WTC11 (cell line): ENCODE measurements around the gene OFD1. TPM values are rescaled to one million over a fixed set of nuclear protein-coding genes. Genes with fewer than 3 reads are reported as not detected.

Source experiments
- ATAC-seq: fragments of 200-7000 bp; cut with Tn5 transposase; 2 replicates; pipeline ENCODE4 v1.10.0; 2021; ENCODE audit warnings: mild to moderate bottlenecking, moderate library complexity
- CTCF ChIA-PET: fragments of 300-600 bp; sonication (Branson Sonifier 250); formaldehyde crosslinking; loops from one replicate; lab custom pipeline; 2021; ENCODE audit warnings: antibody characterized with exemption; lab: Charles Lee
- POLR2A ChIA-PET: fragments of 350-600 bp; sonication (Branson Sonifier 250); formaldehyde crosslinking; loops from one replicate; lab custom pipeline; 2021; ENCODE audit warnings: antibody characterized with exemption; lab: Charles Lee
- DNase-seq: peaks from one replicate; pipeline ENCODE4 v3.0.0; 2021; ENCODE audit warnings: low spot score
- H3K27ac Mint-ChIP-seq: 2 replicates; pipeline ENCODE4 v1.8.0; 2021; ENCODE audit warnings: mixed read lengths
- H3K27me3 Mint-ChIP-seq: 2 replicates; pipeline ENCODE4 v1.8.0; 2021; ENCODE audit warnings: low read depth, mild to moderate bottlenecking, moderate library complexity, mixed read lengths
- H3K36me3 Mint-ChIP-seq: 2 replicates; pipeline ENCODE4 v1.8.0; 2021; ENCODE audit warnings: mixed read lengths
- H3K4me1 Mint-ChIP-seq: 2 replicates; pipeline ENCODE4 v1.8.0; 2022; ENCODE audit warnings: mixed read lengths
- H3K4me3 Mint-ChIP-seq: 2 replicates; pipeline ENCODE4 v1.8.0; 2021; ENCODE audit warnings: mild to moderate bottlenecking, moderate library complexity, mixed read lengths
- H3K9me3 Mint-ChIP-seq: 2 replicates; pipeline ENCODE4 v1.8.0; 2021; ENCODE audit warnings: mixed read lengths
- ATF3 ChIP-seq: sonication (generic); formaldehyde crosslinking; conservative IDR thresholded peaks from 2 replicates; pipeline ENCODE4 v1.8.1; 2022; ENCODE audit warnings: mild to moderate bottlenecking, missing genetic modification reagents
- E2F5 ChIP-seq: sonication (generic); formaldehyde crosslinking; IDR thresholded peaks from 2 replicates; pipeline ENCODE4 v1.8.1; 2022; ENCODE audit warnings: mild to moderate bottlenecking, moderate library complexity, missing genetic modification reagents
- EMX1 ChIP-seq: fragments of 250-450 bp; sonication (Bioruptor Pico); IDR thresholded peaks from 2 replicates; pipeline ENCODE4 v1.8.0; 2021; ENCODE audit warnings: mild to moderate bottlenecking
- GABPB1 ChIP-seq: sonication (generic); formaldehyde crosslinking; IDR thresholded peaks from 2 replicates; pipeline ENCODE4 v1.8.1; 2023; ENCODE audit warnings: mild to moderate bottlenecking, missing genetic modification reagents
- IRF2 ChIP-seq: sonication (generic); formaldehyde crosslinking; IDR thresholded peaks from 2 replicates; pipeline ENCODE4 v1.8.0; 2022; ENCODE audit warnings: low read depth, missing genetic modification reagents, borderline replicate concordance
- NR2C2 ChIP-seq: sonication (generic); formaldehyde crosslinking; IDR thresholded peaks from 2 replicates; pipeline ENCODE4 v1.8.0; 2022; ENCODE audit warnings: mild to moderate bottlenecking, missing genetic modification reagents
- NR3C1 ChIP-seq: sonication (generic); formaldehyde crosslinking; conservative IDR thresholded peaks from 2 replicates; pipeline ENCODE4 v1.8.1; 2023; ENCODE audit warnings: low read depth, mild to moderate bottlenecking, missing genetic modification reagents
- SMAD4 ChIP-seq: sonication (generic); formaldehyde crosslinking; IDR thresholded peaks from 2 replicates; pipeline ENCODE4 v1.8.0; 2022; ENCODE audit warnings: mild to moderate bottlenecking, missing genetic modification reagents
- TCF7 ChIP-seq: sonication (generic); formaldehyde crosslinking; IDR thresholded peaks from 2 replicates; pipeline ENCODE4 v1.8.0; 2022; ENCODE audit warnings: mild to moderate bottlenecking, low read depth, missing genetic modification reagents, moderate library complexity
- ZNF263 ChIP-seq: sonication (generic); formaldehyde crosslinking; IDR thresholded peaks from 2 replicates; pipeline ENCODE4 v1.8.1; 2022; ENCODE audit warnings: low read depth, mild to moderate bottlenecking, moderate library complexity, missing genetic modification reagents
- ZNF317 ChIP-seq: sonication (generic); formaldehyde crosslinking; IDR thresholded peaks from 2 replicates; pipeline ENCODE4 v1.8.1; 2023; ENCODE audit warnings: low read depth, mild to moderate bottlenecking, moderate library complexity, missing genetic modification reagents, borderline replicate concordance
- ZNF396 ChIP-seq: fragments of 250-450 bp; sonication (Bioruptor Pico); IDR thresholded peaks from 2 replicates; pipeline ENCODE4 v1.8.0; 2021; ENCODE audit warnings: mild to moderate bottlenecking, moderate library complexity, borderline replicate concordance
- ZNF512 ChIP-seq: sonication (generic); formaldehyde crosslinking; IDR thresholded peaks from 2 replicates; pipeline ENCODE4 v1.8.1; 2022; ENCODE audit warnings: missing genetic modification reagents, borderline replicate concordance
- total RNA-seq: library from RNA; stranded (reverse); gene quantifications from 3 replicates; pipeline ENCODE4 v1.2.3, GENCODE V29; 2021
- TF ChIP-seq, protein P1 (sequence below): sonication (generic); formaldehyde crosslinking; IDR thresholded peaks from 2 replicates; pipeline ENCODE4 v1.8.1; 2023; ENCODE audit warnings: mild to moderate bottlenecking, missing genetic modification reagents, borderline replicate concordance
- TF ChIP-seq, protein P2 (sequence below): fragments of 250-450 bp; sonication (Bioruptor Pico); IDR thresholded peaks from 2 replicates; pipeline ENCODE4 v1.9.0; 2021; ENCODE audit warnings: mild to moderate bottlenecking
- TF ChIP-seq, protein P3 (sequence below): sonication (generic); formaldehyde crosslinking; IDR thresholded peaks from 2 replicates; pipeline ENCODE4 v1.8.0; 2022; ENCODE audit warnings: mild to moderate bottlenecking, missing genetic modification reagents
- TF ChIP-seq, protein P4 (sequence below): fragments of 250-450 bp; sonication (Bioruptor Pico); conservative IDR thresholded peaks from 2 replicates; pipeline ENCODE4 v1.9.0; 2021; ENCODE audit warnings: mild to moderate bottlenecking

The OFD1 gene
- total RNA-seq, 1 experiment from 2014 or later = 23.4 TPM

GRCh38 chrX:13752646-13753045, 18.1 kb downstream of the OFD1 start (continued):
- TF ChIP-seq, protein P1, sequence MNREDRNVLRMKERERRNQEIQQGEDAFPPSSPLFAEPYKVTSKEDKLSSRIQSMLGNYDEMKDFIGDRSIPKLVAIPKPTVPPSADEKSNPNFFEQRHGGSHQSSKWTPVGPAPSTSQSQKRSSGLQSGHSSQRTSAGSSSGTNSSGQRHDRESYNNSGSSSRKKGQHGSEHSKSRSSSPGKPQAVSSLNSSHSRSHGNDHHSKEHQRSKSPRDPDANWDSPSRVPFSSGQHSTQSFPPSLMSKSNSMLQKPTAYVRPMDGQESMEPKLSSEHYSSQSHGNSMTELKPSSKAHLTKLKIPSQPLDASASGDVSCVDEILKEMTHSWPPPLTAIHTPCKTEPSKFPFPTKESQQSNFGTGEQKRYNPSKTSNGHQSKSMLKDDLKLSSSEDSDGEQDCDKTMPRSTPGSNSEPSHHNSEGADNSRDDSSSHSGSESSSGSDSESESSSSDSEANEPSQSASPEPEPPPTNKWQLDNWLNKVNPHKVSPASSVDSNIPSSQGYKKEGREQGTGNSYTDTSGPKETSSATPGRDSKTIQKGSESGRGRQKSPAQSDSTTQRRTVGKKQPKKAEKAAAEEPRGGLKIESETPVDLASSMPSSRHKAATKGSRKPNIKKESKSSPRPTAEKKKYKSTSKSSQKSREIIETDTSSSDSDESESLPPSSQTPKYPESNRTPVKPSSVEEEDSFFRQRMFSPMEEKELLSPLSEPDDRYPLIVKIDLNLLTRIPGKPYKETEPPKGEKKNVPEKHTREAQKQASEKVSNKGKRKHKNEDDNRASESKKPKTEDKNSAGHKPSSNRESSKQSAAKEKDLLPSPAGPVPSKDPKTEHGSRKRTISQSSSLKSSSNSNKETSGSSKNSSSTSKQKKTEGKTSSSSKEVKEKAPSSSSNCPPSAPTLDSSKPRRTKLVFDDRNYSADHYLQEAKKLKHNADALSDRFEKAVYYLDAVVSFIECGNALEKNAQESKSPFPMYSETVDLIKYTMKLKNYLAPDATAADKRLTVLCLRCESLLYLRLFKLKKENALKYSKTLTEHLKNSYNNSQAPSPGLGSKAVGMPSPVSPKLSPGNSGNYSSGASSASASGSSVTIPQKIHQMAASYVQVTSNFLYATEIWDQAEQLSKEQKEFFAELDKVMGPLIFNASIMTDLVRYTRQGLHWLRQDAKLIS (CRISPR knock-in tag) = no peak
- TF ChIP-seq, protein P2, sequence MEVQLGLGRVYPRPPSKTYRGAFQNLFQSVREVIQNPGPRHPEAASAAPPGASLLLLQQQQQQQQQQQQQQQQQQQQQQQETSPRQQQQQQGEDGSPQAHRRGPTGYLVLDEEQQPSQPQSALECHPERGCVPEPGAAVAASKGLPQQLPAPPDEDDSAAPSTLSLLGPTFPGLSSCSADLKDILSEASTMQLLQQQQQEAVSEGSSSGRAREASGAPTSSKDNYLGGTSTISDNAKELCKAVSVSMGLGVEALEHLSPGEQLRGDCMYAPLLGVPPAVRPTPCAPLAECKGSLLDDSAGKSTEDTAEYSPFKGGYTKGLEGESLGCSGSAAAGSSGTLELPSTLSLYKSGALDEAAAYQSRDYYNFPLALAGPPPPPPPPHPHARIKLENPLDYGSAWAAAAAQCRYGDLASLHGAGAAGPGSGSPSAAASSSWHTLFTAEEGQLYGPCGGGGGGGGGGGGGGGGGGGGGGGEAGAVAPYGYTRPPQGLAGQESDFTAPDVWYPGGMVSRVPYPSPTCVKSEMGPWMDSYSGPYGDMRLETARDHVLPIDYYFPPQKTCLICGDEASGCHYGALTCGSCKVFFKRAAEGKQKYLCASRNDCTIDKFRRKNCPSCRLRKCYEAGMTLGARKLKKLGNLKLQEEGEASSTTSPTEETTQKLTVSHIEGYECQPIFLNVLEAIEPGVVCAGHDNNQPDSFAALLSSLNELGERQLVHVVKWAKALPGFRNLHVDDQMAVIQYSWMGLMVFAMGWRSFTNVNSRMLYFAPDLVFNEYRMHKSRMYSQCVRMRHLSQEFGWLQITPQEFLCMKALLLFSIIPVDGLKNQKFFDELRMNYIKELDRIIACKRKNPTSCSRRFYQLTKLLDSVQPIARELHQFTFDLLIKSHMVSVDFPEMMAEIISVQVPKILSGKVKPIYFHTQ (CRISPR knock-in tag) = no peak
- TF ChIP-seq E2F5 (CRISPR knock-in tag) = no peak

DNA sequence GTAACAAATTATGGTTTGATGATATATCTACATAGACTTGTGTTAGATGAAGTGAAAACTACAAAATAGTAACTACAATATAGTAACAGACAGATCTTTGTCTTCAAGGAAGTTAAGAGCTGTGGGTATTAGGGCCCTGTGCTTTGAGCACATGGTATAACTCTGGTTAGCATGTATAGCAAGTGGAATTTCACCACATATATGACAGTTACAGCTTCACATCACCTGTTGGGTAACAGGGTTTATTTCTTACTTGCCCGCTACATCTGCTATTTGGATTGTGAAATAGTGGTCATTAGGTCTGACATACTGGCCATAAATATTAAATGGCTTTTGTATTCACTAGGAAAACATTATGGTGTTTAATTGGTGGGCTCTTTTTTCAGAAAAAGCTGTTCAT, 20.2 kb downstream of the OFD1 start:
- POLR2A ChIA-PET = no interaction called here
- ATAC-seq = no peak
- no peak for DNase-seq
- no peaks in the 10 kb centered on the region for H3K27me3 Mint-ChIP-seq
- no peak overlapping the region for H3K27ac Mint-ChIP-seq
- CTCF ChIA-PET = no interaction called here
- TF ChIP-seq ZNF263 = no peak
- no peak for TF ChIP-seq ZNF396 (CRISPR knock-in tag)
- no peak for TF ChIP-seq ATF3 (CRISPR knock-in tag)
- no peak for TF ChIP-seq TCF7
- TF ChIP-seq EMX1 (CRISPR knock-in tag) = no peak
- peaks cover 14% of the 10 kb centered on the region; the same call in 1 of the 2 replicates for H3K4me1 Mint-ChIP-seq
- H3K9me3 Mint-ChIP-seq = no peaks in the 10 kb centered on the region
- no peak overlapping the region for H3K4me3 Mint-ChIP-seq
- H3K36me3 Mint-ChIP-seq = peaks cover 31% of the 10 kb centered on the region

DNA sequence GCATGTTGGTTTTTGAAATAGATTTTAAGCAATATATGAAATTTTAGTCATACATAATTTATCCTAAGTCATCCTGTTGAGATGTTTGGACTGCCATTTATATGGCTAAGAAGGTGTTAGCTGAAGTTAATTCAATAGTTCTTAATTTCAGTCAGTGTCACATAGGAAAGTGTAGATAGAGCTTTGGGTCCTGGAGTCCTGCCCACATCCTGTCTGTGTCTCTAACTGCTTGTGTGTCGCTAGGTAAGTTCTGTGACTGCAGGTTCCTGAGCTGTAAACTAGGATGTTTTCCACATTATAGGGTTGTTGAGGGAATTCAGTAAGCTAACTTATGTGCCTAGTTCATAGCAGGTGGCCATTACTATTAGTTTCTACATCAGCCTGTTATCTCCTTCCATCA, 20.7 kb downstream of the OFD1 start:
- ChIA-PET POLR2A (no interaction called here), CTCF (no interaction called here)
- DNase-seq (no peak), ATAC-seq (no peak)
- Mint-ChIP-seq H3K27ac (no peak overlapping the region), H3K9me3 (no peaks in the 10 kb centered on the region), H3K27me3 (no peaks in the 10 kb centered on the region), H3K36me3 (peaks cover 33% of the 10 kb centered on the region), H3K4me1 (peaks cover 18% of the 10 kb centered on the region), H3K4me3 (no peak overlapping the region)
- no peak for TF ChIP-seq ZNF263
- no peak for TF ChIP-seq SMAD4 (CRISPR knock-in tag)
- TF ChIP-seq ZNF396 (CRISPR knock-in tag) = no peak
- TF ChIP-seq GABPB1 = no peak
- TF ChIP-seq ZNF512 (CRISPR knock-in tag) = no peak
- TF ChIP-seq NR3C1 (CRISPR knock-in tag) = no peak
- no peak for TF ChIP-seq NR2C2 (CRISPR knock-in tag)
- no peak for TF ChIP-seq IRF2 (CRISPR knock-in tag)
- TF ChIP-seq ZNF317 (CRISPR knock-in tag) = no peak
- TF ChIP-seq, protein P3, sequence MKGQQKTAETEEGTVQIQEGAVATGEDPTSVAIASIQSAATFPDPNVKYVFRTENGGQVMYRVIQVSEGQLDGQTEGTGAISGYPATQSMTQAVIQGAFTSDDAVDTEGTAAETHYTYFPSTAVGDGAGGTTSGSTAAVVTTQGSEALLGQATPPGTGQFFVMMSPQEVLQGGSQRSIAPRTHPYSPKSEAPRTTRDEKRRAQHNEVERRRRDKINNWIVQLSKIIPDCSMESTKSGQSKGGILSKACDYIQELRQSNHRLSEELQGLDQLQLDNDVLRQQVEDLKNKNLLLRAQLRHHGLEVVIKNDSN (CRISPR knock-in tag) = no peak
- TF ChIP-seq, protein P2 (CRISPR knock-in tag) = no peak
- TF ChIP-seq, protein P4, sequence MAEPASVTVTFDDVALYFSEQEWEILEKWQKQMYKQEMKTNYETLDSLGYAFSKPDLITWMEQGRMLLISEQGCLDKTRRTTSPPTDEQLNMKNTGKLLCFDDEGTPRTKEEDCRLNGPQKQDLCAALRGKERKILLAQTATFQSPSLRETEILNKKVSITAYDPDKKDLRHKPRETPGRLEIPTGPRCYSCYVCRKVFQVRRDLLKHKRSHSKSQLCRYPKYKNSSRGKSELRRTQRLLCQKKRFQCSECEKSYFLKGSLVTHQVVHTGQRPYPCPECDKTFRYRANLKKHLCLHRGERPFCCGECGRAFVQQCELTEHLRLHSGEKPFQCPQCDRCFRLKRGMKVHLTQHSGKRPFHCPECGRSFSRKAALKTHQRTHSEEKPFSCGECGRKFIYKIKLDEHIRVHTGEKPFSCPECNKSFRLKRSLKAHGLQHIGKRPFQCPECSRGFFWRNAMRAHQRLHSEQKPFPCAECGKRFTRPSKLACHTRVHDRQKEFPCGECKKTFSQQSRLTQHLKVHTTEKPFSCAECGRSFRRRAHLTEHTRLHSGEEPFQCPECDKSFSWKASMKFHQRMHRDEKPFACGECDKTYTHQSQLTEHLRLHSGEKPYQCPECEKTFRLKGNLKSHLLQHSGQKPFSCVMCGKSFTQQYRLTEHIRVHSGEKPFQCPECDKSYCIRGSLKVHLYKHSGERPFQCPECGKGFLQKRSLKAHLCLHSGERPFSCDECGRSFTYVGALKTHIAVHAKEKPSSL (CRISPR knock-in tag) = no peak
